Measurements from ENCODE around the gene COMTD1.
"Not testable (repeated sequence)": the region's sequence is repeated elsewhere in the genome, so short reads cannot be mapped to it uniquely, and the experiment has no call there.

COMTD1 gene

GRCh38 chr10:75206638-75207037, 29.1 kb downstream of the COMTD1 start:
- H3K9me3 ChIP-seq (ENCODE audit: control extremely low read depth in 1 of 5, control insufficient read depth in 4 of 5, insufficient read depth in 2 of 5, low read depth in 1 of 5, low read length in 4 of 5); H3K36me3 ChIP-seq (ENCODE audit: control insufficient read depth in 4 of 4, insufficient read depth in 4 of 4, low read length in 3 of 4); H3K27me3 ChIP-seq (replicated peaks in 2 of 5; ENCODE audit: control insufficient read depth in 4 of 5, insufficient read depth in 5 of 5, low read length in 4 of 5); POLR2A ChIA-PET; H3K27ac ChIP-seq (ENCODE audit: insufficient read depth in 1 of 2, low read depth in 1 of 2, low read length in 2 of 2, poor library complexity in 1 of 2, severe bottlenecking in 2 of 2); DNase-seq; H3K4me3 ChIP-seq (ENCODE audit: control insufficient read depth in 1 of 7, extremely low read depth in 1 of 7, insufficient read depth in 4 of 7, low read depth in 2 of 7, low read length in 6 of 7): not testable (repeated sequence)
- peaks cover 2 to 15% (median 8%) of the 10 kb centered on the region in 4 experiments for H3K4me1 ChIP-seq (ENCODE audit: control extremely low read depth in 1 of 4, control insufficient read depth in 4 of 4, insufficient read depth in 4 of 4, low read length in 3 of 4)
- WGBS (ENCODE audit: insufficient coverage): 95% methylated on average over 10 of the region's 14 CpGs
- CTCF ChIA-PET: interaction anchor here (1.0 to 2.8 kb wide), 3 partner anchors 9 to 24 kb away, joined by 4 to 9 read pairs (median 5); no protein-coding TSS in a partner anchor

- CTCF ChIA-PET: interaction anchor here (0.8 to 2.8 kb wide), 3 partner anchors 8 to 15 kb away, joined by 3 to 9 read pairs (median 4); no protein-coding TSS in a partner anchor
- Histone ChIP-seq H3K27ac (ENCODE audit: insufficient read depth in 1 of 2, low read depth in 1 of 2, low read length in 2 of 2, poor library complexity in 1 of 2, severe bottlenecking in 2 of 2) (no peak overlapping the region), H3K4me1 (ENCODE audit: control extremely low read depth in 1 of 4, control insufficient read depth in 4 of 4, insufficient read depth in 4 of 4, low read length in 3 of 4) (peaks cover 0 to 10% (median 6%) of the 10 kb centered on the region in 4 experiments), H3K36me3 (ENCODE audit: control insufficient read depth in 4 of 4, insufficient read depth in 4 of 4, low read length in 3 of 4) (no peaks in the 10 kb centered on the region), H3K4me3 (ENCODE audit: control insufficient read depth in 1 of 7, extremely low read depth in 1 of 7, insufficient read depth in 4 of 7, low read depth in 2 of 7, low read length in 6 of 7) (no peak overlapping the region), H3K9me3 (ENCODE audit: control extremely low read depth in 1 of 5, control insufficient read depth in 4 of 5, insufficient read depth in 2 of 5, low read depth in 1 of 5, low read length in 4 of 5) (no peaks in the 10 kb centered on the region), H3K27me3 (replicated peaks in 2 of 5; ENCODE audit: control insufficient read depth in 4 of 5, insufficient read depth in 5 of 5, low read length in 4 of 5) (no peaks in the 10 kb centered on the region)
- WGBS (ENCODE audit: insufficient coverage): 89% methylated on average over 2 of the region's 2 CpGs
- POLR2A ChIA-PET: no interaction called here
- DNase-seq: no peak
Observed at GRCh38 chr10:75205908-75206307, 29.8 kb downstream of the COMTD1 start.

DNA sequence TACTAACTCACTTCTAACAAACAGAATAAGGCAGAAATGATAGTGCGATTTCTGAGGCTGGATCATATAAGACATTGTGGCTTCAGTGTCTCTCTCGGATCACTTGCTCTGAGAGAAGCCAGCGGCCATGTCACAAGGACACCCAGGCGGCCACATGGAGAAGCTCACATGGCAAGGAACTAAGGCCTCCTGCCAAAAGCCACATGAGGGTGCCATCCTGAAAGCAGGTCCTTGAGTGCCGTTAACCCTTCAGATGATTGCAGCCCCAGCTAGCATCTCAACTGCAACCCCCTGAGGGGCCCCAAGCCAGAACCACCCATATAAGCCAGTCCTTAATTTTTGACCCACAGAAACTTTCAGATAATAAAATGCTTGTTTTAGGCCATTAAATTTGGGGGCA, 32.0 kb downstream of the COMTD1 start:
- ChIA-PET POLR2A (interaction anchor here (0.6 kb wide), 1 partner anchor 19 kb away, joined by 4 read pairs; no protein-coding TSS in a partner anchor), CTCF (no interaction called here)
- Histone ChIP-seq H3K27me3 (replicated peaks in 2 of 5; ENCODE audit: control insufficient read depth in 4 of 5, insufficient read depth in 5 of 5, low read length in 4 of 5) (no peaks in the 10 kb centered on the region), H3K4me3 (ENCODE audit: control insufficient read depth in 1 of 7, extremely low read depth in 1 of 7, insufficient read depth in 4 of 7, low read depth in 2 of 7, low read length in 6 of 7) (no peak overlapping the region), H3K4me1 (ENCODE audit: control extremely low read depth in 1 of 4, control insufficient read depth in 4 of 4, insufficient read depth in 4 of 4, low read length in 3 of 4) (no peaks in the 10 kb centered on the region), H3K27ac (ENCODE audit: insufficient read depth in 1 of 2, low read depth in 1 of 2, low read length in 2 of 2, poor library complexity in 1 of 2, severe bottlenecking in 2 of 2) (no peak overlapping the region), H3K36me3 (ENCODE audit: control insufficient read depth in 4 of 4, insufficient read depth in 4 of 4, low read length in 3 of 4) (no peaks in the 10 kb centered on the region), H3K9me3 (ENCODE audit: control extremely low read depth in 1 of 5, control insufficient read depth in 4 of 5, insufficient read depth in 2 of 5, low read depth in 1 of 5, low read length in 4 of 5) (no peaks in the 10 kb centered on the region)
- no peak for DNase-seq
- WGBS (ENCODE audit: insufficient coverage): 100% methylated on average over 3 of the region's 5 CpGs

- not testable (repeated sequence) for DNase-seq; H3K27me3 ChIP-seq (replicated peaks in 2 of 5; ENCODE audit: control insufficient read depth in 4 of 5, insufficient read depth in 5 of 5, low read length in 4 of 5); H3K4me3 ChIP-seq (ENCODE audit: control insufficient read depth in 1 of 7, extremely low read depth in 1 of 7, insufficient read depth in 4 of 7, low read depth in 2 of 7, low read length in 6 of 7); H3K4me1 ChIP-seq (ENCODE audit: control extremely low read depth in 1 of 4, control insufficient read depth in 4 of 4, insufficient read depth in 4 of 4, low read length in 3 of 4); H3K9me3 ChIP-seq (ENCODE audit: control extremely low read depth in 1 of 5, control insufficient read depth in 4 of 5, insufficient read depth in 2 of 5, low read depth in 1 of 5, low read length in 4 of 5); H3K27ac ChIP-seq (ENCODE audit: insufficient read depth in 1 of 2, low read depth in 1 of 2, low read length in 2 of 2, poor library complexity in 1 of 2, severe bottlenecking in 2 of 2); H3K36me3 ChIP-seq (ENCODE audit: control insufficient read depth in 4 of 4, insufficient read depth in 4 of 4, low read length in 3 of 4)
- WGBS (ENCODE audit: insufficient coverage): 97% methylated on average over 9 of the region's 11 CpGs
- CTCF ChIA-PET: interaction anchor here (1.6 kb wide), 1 partner anchor 12 kb away, joined by 3 read pairs; no protein-coding TSS in a partner anchor
- POLR2A ChIA-PET: interaction anchor here (0.6 kb wide), 1 partner anchor 19 kb away, joined by 4 read pairs; no protein-coding TSS in a partner anchor
Observed at GRCh38 chr10:75203046-75203620, 32.6 kb downstream of the COMTD1 start.

GRCh38 chr10:75202321-75203045, 33.3 kb downstream of the COMTD1 start:
- H3K27ac ChIP-seq (ENCODE audit: insufficient read depth in 1 of 2, low read depth in 1 of 2, low read length in 2 of 2, poor library complexity in 1 of 2, severe bottlenecking in 2 of 2): no peak overlapping the region
- no peak for DNase-seq
- WGBS (ENCODE audit: insufficient coverage): 100% methylated on average over 1 of the region's 1 CpG
- H3K9me3 ChIP-seq (ENCODE audit: control extremely low read depth in 1 of 5, control insufficient read depth in 4 of 5, insufficient read depth in 2 of 5, low read depth in 1 of 5, low read length in 4 of 5): no peaks in the 10 kb centered on the region
- no peaks in the 10 kb centered on the region for H3K27me3 ChIP-seq (replicated peaks in 2 of 5; ENCODE audit: control insufficient read depth in 4 of 5, insufficient read depth in 5 of 5, low read length in 4 of 5)
- ChIA-PET POLR2A (no interaction called here), CTCF (interaction anchor here (1.6 to 2.1 kb wide), 2 partner anchors 13 to 15 kb away, joined by 3 to 5 read pairs; no protein-coding TSS in a partner anchor)
- H3K4me3 ChIP-seq (ENCODE audit: control insufficient read depth in 1 of 7, extremely low read depth in 1 of 7, insufficient read depth in 4 of 7, low read depth in 2 of 7, low read length in 6 of 7): no peak overlapping the region
- H3K4me1 ChIP-seq (ENCODE audit: control extremely low read depth in 1 of 4, control insufficient read depth in 4 of 4, insufficient read depth in 4 of 4, low read length in 3 of 4): no peaks in the 10 kb centered on the region
- H3K36me3 ChIP-seq (ENCODE audit: control insufficient read depth in 4 of 4, insufficient read depth in 4 of 4, low read length in 3 of 4): no peaks in the 10 kb centered on the region

DNA sequence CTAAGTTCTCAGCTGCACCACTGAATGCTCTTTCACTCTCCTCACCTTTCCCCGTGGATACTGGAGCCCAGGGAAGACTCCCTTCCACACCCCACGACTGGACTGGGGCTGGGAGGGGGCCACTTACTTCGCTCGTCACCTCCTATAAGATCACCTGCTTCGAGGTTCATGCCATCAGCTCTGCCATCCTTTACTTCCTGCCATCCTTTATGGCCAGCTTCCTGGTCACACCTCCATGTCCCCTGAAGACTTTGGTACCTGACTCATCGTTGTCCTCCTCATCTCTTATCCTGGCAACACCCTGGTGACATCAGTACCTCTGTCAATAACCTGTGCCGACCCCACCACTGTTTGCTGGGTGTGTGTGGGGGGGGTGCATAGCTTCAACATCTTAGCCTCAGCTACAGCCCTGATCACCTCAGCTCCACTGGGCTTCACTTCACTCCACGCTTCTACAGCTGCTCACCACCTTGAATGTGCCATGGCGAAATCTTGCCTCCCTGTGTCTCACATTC, 33.9 kb downstream of the COMTD1 start:
- H3K4me1 ChIP-seq (ENCODE audit: control extremely low read depth in 1 of 4, control insufficient read depth in 4 of 4, insufficient read depth in 4 of 4, low read length in 3 of 4): no peaks in the 10 kb centered on the region
- DNase-seq: no peak
- POLR2A ChIA-PET: no interaction called here
- H3K27ac ChIP-seq (ENCODE audit: insufficient read depth in 1 of 2, low read depth in 1 of 2, low read length in 2 of 2, poor library complexity in 1 of 2, severe bottlenecking in 2 of 2): no peak overlapping the region
- H3K9me3 ChIP-seq (ENCODE audit: control extremely low read depth in 1 of 5, control insufficient read depth in 4 of 5, insufficient read depth in 2 of 5, low read depth in 1 of 5, low read length in 4 of 5): no peaks in the 10 kb centered on the region
- CTCF ChIA-PET: interaction anchor here (1.6 to 2.1 kb wide), 2 partner anchors 14 kb away, joined by 3 to 5 read pairs; no protein-coding TSS in a partner anchor
- H3K4me3 ChIP-seq (ENCODE audit: control insufficient read depth in 1 of 7, extremely low read depth in 1 of 7, insufficient read depth in 4 of 7, low read depth in 2 of 7, low read length in 6 of 7): no peak overlapping the region
- 91% methylated on average over 7 of the region's 9 CpGs for WGBS (ENCODE audit: insufficient coverage)
- no peaks in the 10 kb centered on the region for H3K36me3 ChIP-seq (ENCODE audit: control insufficient read depth in 4 of 4, insufficient read depth in 4 of 4, low read length in 3 of 4)
- H3K27me3 ChIP-seq (replicated peaks in 2 of 5; ENCODE audit: control insufficient read depth in 4 of 5, insufficient read depth in 5 of 5, low read length in 4 of 5): no peaks in the 10 kb centered on the region

DNA sequence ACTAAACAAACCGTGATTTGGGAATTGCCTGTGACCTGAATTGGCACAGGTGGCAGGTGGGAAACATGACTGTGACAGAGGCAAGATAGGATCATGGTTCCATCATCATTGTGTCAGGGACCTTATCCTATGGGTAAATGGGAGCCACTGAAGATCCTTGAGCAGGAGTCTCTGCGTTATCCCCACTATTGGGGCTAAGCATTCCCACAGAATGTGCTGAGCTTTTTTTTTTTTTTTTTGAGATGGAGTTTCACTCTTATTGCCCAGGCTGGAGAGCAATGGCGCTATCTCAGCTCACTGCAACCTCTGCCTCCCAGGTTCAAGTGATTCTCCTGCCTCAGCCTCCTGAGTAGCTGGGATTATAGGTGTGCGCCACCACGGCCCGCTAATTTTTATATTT, 35.8 kb downstream of the COMTD1 start:
- not testable (repeated sequence) for H3K4me3 ChIP-seq (ENCODE audit: control insufficient read depth in 1 of 7, extremely low read depth in 1 of 7, insufficient read depth in 4 of 7, low read depth in 2 of 7, low read length in 6 of 7); H3K36me3 ChIP-seq (ENCODE audit: control insufficient read depth in 4 of 4, insufficient read depth in 4 of 4, low read length in 3 of 4); DNase-seq; H3K9me3 ChIP-seq (ENCODE audit: control extremely low read depth in 1 of 5, control insufficient read depth in 4 of 5, insufficient read depth in 2 of 5, low read depth in 1 of 5, low read length in 4 of 5); H3K4me1 ChIP-seq (ENCODE audit: control extremely low read depth in 1 of 4, control insufficient read depth in 4 of 4, insufficient read depth in 4 of 4, low read length in 3 of 4); H3K27ac ChIP-seq (ENCODE audit: insufficient read depth in 1 of 2, low read depth in 1 of 2, low read length in 2 of 2, poor library complexity in 1 of 2, severe bottlenecking in 2 of 2); H3K27me3 ChIP-seq (replicated peaks in 2 of 5; ENCODE audit: control insufficient read depth in 4 of 5, insufficient read depth in 5 of 5, low read length in 4 of 5)
- ChIA-PET POLR2A (interaction anchor here (0.6 to 0.7 kb wide), 2 partner anchors 10 to 16 kb away, joined by 3 read pairs; no protein-coding TSS in a partner anchor), CTCF (interaction anchor here (0.7 to 2.2 kb wide), 3 partner anchors 8 to 35 kb away, joined by 3 to 13 read pairs (median 3); partner anchors contain the start of gene COMTD1)
- 100% methylated on average over 1 of the region's 6 CpGs for WGBS (ENCODE audit: insufficient coverage)
